GM23338 (cell line): ENCODE results near the gene APC2. TPM values are rescaled to one million over a fixed set of nuclear protein-coding genes. Genes with fewer than 3 reads are reported as not detected.

Experiments used
- ATAC-seq: fragments of 200-7000 bp; cut with Tn5 transposase; 3 replicates; pipeline ENCODE4 v1.9.1; 2020
- DNase-seq: peaks from one replicate; pipeline ENCODE4 v3.0.0-alpha.2; 2015; ENCODE audit warnings: low spot score
- H2AFZ ChIP-seq: fragments of 200-600 bp; sonication (generic); 2 replicates; pipeline ENCODE4 v1.8.0; 2016; ENCODE audit warnings: antibody characterized with exemption, mild to moderate bottlenecking, moderate library complexity
- H3F3A ChIP-seq: fragments of 200-600 bp; sonication (generic); replicated peaks from 2 replicates; pipeline ENCODE4 v1.8.0; 2017; ENCODE audit warnings: antibody characterized with exemption, mixed run types, low read depth
- H3K27ac ChIP-seq: fragments of 200-600 bp; sonication (generic); 2 replicates; pipeline ENCODE4 v1.6.1; 2016; ENCODE audit warnings: low read depth
- H3K27me3 ChIP-seq: fragments of 200-600 bp; sonication (generic); 2 replicates; pipeline ENCODE4 v1.8.0; 2016; ENCODE audit warnings: mild to moderate bottlenecking, mixed run types, moderate library complexity; ENCODE audit not compliant: insufficient read depth
- H3K36me3 ChIP-seq: fragments of 200-600 bp; sonication (generic); 2 replicates; pipeline ENCODE4 v1.8.0; 2016; ENCODE audit warnings: mild to moderate bottlenecking; ENCODE audit not compliant: insufficient read depth
- H3K4me1 ChIP-seq: fragments of 200-600 bp; sonication (generic); 2 replicates; pipeline ENCODE4 v1.8.0; 2016; ENCODE audit warnings: mild to moderate bottlenecking, moderate library complexity; ENCODE audit not compliant: insufficient read depth
- H3K4me2 ChIP-seq: fragments of 200-600 bp; sonication (generic); 2 replicates; pipeline ENCODE4 v1.7.1; 2017; ENCODE audit warnings: mixed run types
- H3K4me3 ChIP-seq: fragments of 200-600 bp; sonication (generic); 2 replicates; pipeline ENCODE4 v1.6.1; 2016; ENCODE audit warnings: mixed run types
- H3K79me2 ChIP-seq: fragments of 200-600 bp; sonication (generic); replicated peaks from 2 replicates; pipeline ENCODE4 v1.8.0; 2017; ENCODE audit warnings: mild to moderate bottlenecking; ENCODE audit not compliant: insufficient read depth
- H3K9me2 ChIP-seq: fragments of 200-600 bp; sonication (generic); 2 replicates; pipeline ENCODE4 v1.8.0; 2017; ENCODE audit not compliant: insufficient read depth
- H4K20me1 ChIP-seq: fragments of 200-600 bp; sonication (generic); replicated peaks from 2 replicates; pipeline ENCODE4 v1.8.0; 2017; ENCODE audit warnings: mild to moderate bottlenecking; ENCODE audit not compliant: insufficient read depth
- H3K27ac Mint-ChIP-seq: 2 replicates; pipeline ENCODE4 v1.8.0; 2020; ENCODE audit warnings: inconsistent platforms, mild to moderate bottlenecking, moderate library complexity, mixed read lengths
- H3K27me3 Mint-ChIP-seq: 3 replicates; pipeline ENCODE4 v1.8.0; 2022; ENCODE audit warnings: low read depth, mild to moderate bottlenecking, moderate library complexity, mixed read lengths, inconsistent platforms; ENCODE audit not compliant: insufficient read depth, poor library complexity
- H3K36me3 Mint-ChIP-seq: 3 replicates; pipeline ENCODE4 v1.8.0; 2021; ENCODE audit warnings: low read depth, mild to moderate bottlenecking, inconsistent platforms, moderate library complexity, mixed read lengths
- H3K4me1 Mint-ChIP-seq: 3 replicates; pipeline ENCODE4 v1.8.0; 2020; ENCODE audit warnings: mild to moderate bottlenecking, inconsistent platforms, mixed read lengths
- H3K4me3 Mint-ChIP-seq: 3 replicates; pipeline ENCODE4 v1.8.0; 2021; ENCODE audit warnings: moderate library complexity, mild to moderate bottlenecking, inconsistent platforms, mixed read lengths
- H3K9me3 Mint-ChIP-seq: 3 replicates; pipeline ENCODE4 v1.8.0; 2020; ENCODE audit warnings: moderate library complexity, mild to moderate bottlenecking, inconsistent platforms, mixed read lengths
- CREB1 ChIP-seq: fragments of 250-450 bp; sonication (Bioruptor Pico); IDR thresholded peaks from 2 replicates; pipeline ENCODE4 v1.5.0; 2020; ENCODE audit warnings: low read depth, mild to moderate bottlenecking, moderate library complexity
- EZH2 ChIP-seq: fragments of 200-600 bp; sonication (generic); IDR thresholded peaks from one replicate; pipeline ENCODE4 v1.8.0; 2017; ENCODE audit warnings: antibody characterized with exemption, mild to moderate bottlenecking, low read depth; ENCODE audit not compliant: unreplicated experiment
- EZH2phosphoT487 ChIP-seq: fragments of 200-600 bp; sonication (generic); IDR thresholded peaks from one replicate; pipeline ENCODE4 v1.8.1; 2018; ENCODE audit warnings: antibody characterized with exemption; ENCODE audit not compliant: unreplicated experiment
- NANOG ChIP-seq: IDR thresholded peaks from 2 replicates; pipeline ENCODE4 v1.6.1; 2016; ENCODE audit warnings: antibody characterized with exemption, borderline replicate concordance
- POLR2AphosphoS5 ChIP-seq: IDR thresholded peaks from 2 replicates; pipeline ENCODE4 v1.6.1; 2016; ENCODE audit warnings: antibody characterized with exemption, low read depth
- STAT1 ChIP-seq: IDR thresholded peaks from one replicate; pipeline ENCODE4 v1.6.1; 2016; ENCODE audit warnings: antibody characterized with exemption; ENCODE audit not compliant: unreplicated experiment
- ZNF114 ChIP-seq: fragments of 250-450 bp; sonication (Bioruptor Pico); IDR thresholded peaks from 2 replicates; pipeline ENCODE4 v1.5.0; 2020; ENCODE audit warnings: mild to moderate bottlenecking, moderate library complexity
- ZNF331 ChIP-seq: fragments of 250-450 bp; sonication (Bioruptor Pico); IDR thresholded peaks from 2 replicates; pipeline ENCODE4 v1.5.0; 2020; ENCODE audit warnings: low read depth, mild to moderate bottlenecking, moderate library complexity
- ZNF462 ChIP-seq: fragments of 250-450 bp; sonication (Bioruptor Pico); IDR thresholded peaks from 2 replicates; pipeline ENCODE4 v1.5.0; 2020; ENCODE audit warnings: mild to moderate bottlenecking, moderate library complexity
- polyA plus RNA-seq: library from polyadenylated mRNA; unstranded; fragments of >200 nt; fragmentation: Nextera tagmentation; extraction: Ambion mirVana; gene quantifications from 2 replicates; pipeline ENCODE4 v1.2.1, GENCODE V29; 2016
- total RNA-seq: library from RNA; depleted of rRNA; stranded (reverse); fragments of >200 nt; shearing (Covaris generic); gene quantifications from 2 replicates; pipeline ENCODE4 v1.2.3, GENCODE V29; 2014
- TF ChIP-seq, protein P1 (sequence below), 2 experiments: fragments of 200-600 bp in 1 of 2; sonication (generic) in 1 of 2; conservative IDR thresholded peaks; 2 replicates each; pipeline versions ENCODE4 v1.5.1 to v1.6.1; 2016 to 2017; ENCODE audit warnings: antibody characterized with exemption in 2 of 2, low read depth in 2 of 2, mild to moderate bottlenecking in 2 of 2, moderate library complexity in 1 of 2
- TF ChIP-seq, protein P2 (sequence below): IDR thresholded peaks from 2 replicates; pipeline ENCODE4 v1.6.1; 2016; ENCODE audit warnings: antibody characterized with exemption

Gene APC2
- total and polyA plus RNA-seq, 2 experiments from 2014 or later, result 1.4 to 18.3 TPM

DNA sequence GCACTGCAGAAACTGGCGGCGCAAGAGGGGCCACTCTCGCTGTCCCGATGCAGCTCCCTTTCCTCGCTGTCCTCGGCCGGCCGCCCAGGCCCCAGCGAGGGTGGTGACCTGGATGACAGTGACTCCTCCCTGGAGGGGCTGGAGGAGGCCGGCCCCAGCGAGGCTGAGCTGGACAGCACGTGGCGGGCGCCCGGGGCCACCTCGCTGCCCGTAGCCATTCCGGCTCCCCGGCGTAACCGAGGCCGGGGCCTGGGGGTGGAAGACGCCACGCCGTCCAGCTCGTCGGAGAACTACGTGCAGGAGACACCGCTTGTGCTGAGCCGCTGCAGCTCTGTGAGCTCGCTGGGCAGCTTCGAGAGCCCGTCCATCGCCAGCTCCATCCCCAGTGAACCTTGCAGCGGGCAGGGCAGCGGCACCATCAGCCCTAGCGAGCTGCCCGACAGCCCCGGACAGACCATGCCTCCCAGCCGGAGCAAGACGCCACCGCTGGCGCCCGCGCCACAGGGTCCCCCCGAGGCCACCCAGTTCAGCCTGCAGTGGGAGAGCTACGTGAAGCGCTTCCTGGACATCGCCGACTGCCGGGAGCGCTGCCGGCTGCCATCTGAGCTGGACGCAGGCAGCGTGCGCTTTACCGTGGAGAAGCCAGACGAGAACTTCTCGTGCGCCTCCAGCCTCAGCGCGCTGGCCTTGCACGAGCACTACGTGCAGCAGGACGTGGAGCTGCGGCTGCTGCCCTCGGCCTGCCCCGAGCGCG is 16.7 kb downstream of the APC2 start (continued):
- TF ChIP-seq ZNF462, result no peak
- TF ChIP-seq, protein P1, sequence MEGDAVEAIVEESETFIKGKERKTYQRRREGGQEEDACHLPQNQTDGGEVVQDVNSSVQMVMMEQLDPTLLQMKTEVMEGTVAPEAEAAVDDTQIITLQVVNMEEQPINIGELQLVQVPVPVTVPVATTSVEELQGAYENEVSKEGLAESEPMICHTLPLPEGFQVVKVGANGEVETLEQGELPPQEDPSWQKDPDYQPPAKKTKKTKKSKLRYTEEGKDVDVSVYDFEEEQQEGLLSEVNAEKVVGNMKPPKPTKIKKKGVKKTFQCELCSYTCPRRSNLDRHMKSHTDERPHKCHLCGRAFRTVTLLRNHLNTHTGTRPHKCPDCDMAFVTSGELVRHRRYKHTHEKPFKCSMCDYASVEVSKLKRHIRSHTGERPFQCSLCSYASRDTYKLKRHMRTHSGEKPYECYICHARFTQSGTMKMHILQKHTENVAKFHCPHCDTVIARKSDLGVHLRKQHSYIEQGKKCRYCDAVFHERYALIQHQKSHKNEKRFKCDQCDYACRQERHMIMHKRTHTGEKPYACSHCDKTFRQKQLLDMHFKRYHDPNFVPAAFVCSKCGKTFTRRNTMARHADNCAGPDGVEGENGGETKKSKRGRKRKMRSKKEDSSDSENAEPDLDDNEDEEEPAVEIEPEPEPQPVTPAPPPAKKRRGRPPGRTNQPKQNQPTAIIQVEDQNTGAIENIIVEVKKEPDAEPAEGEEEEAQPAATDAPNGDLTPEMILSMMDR (conservative IDR thresholded peaks at IDR 0.05; ENCODE audit: low read depth in 2 of 2), result no peak
- no peak for TF ChIP-seq CREB1 (CRISPR knock-in tag)
- no peak for TF ChIP-seq EZH2phosphoT487
- no peak for TF ChIP-seq ZNF114 (CRISPR knock-in tag)

DNA sequence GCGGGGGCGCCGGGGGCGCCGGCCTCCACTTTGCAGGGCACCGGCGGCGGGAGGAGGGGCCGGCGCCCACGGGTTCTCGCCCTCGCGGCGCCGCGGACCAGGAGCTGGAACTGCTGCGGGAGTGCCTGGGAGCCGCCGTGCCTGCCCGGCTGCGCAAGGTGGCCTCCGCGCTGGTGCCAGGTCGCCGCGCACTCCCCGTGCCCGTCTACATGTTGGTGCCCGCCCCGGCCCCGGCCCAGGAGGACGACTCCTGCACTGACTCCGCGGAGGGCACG is 17.2 kb downstream of the APC2 start:
- Mint-ChIP-seq H3K36me3 (no peaks in the 10 kb centered on the region), H3K27me3 (peaks cover 66% of the 10 kb centered on the region), H3K27ac (no peak overlapping the region), H3K4me3 (no peak overlapping the region), H3K9me3 (no peaks in the 10 kb centered on the region), H3K4me1 (peaks cover 3% of the 10 kb centered on the region; the same call in 1 of the 3 replicates)
- H4K20me1 ChIP-seq, result peaks cover 10% of the 10 kb centered on the region; the same call in 1 of the 2 replicates
- H3K9me2 ChIP-seq, result no peaks in the 10 kb centered on the region
- peak overlapping the region; percentile 75 for H3K4me2 ChIP-seq
- H3K4me1 ChIP-seq, result peaks cover 6% of the 10 kb centered on the region; the same call in 1 of the 2 replicates
- H3K4me3 ChIP-seq, result peak overlapping the region; percentile 51
- H3K79me2 ChIP-seq, result no peaks in the 10 kb centered on the region
- H3K27me3 ChIP-seq, result peaks cover 84% of the 10 kb centered on the region
- peaks cover 17% of the 10 kb centered on the region for H3F3A ChIP-seq
- H2AFZ ChIP-seq, result no peak overlapping the region
- DNase-seq (no peak), ATAC-seq (no peak; the same call in 1 of the 3 replicates)
- H3K27ac ChIP-seq, result no peak overlapping the region
- no peaks in the 10 kb centered on the region for H3K36me3 ChIP-seq
- TF ChIP-seq ZNF331 (no peak), EZH2phosphoT487 (no peak), STAT1 (no peak), POLR2AphosphoS5 (no peak; the same call in 1 of the 2 replicates), ZNF114 (CRISPR knock-in tag) (no peak), CREB1 (CRISPR knock-in tag) (no peak), EZH2 (no peak), NANOG (no peak)
- TF ChIP-seq, protein P1 (conservative IDR thresholded peaks at IDR 0.05; ENCODE audit: low read depth in 2 of 2), result no peak
- TF ChIP-seq, protein P2, sequence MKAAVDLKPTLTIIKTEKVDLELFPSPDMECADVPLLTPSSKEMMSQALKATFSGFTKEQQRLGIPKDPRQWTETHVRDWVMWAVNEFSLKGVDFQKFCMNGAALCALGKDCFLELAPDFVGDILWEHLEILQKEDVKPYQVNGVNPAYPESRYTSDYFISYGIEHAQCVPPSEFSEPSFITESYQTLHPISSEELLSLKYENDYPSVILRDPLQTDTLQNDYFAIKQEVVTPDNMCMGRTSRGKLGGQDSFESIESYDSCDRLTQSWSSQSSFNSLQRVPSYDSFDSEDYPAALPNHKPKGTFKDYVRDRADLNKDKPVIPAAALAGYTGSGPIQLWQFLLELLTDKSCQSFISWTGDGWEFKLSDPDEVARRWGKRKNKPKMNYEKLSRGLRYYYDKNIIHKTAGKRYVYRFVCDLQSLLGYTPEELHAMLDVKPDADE, result no peak
